CD4-positive, alpha-beta T cell treated with Interleukin-21 for 1 hour (primary cell): Measurements from ENCODE around the gene DDX31.

Source experiments
- DNase-seq: peaks from one replicate; pipeline ENCODE4 v3.0.0-alpha.2; 2020

Gene DDX31

DNA sequence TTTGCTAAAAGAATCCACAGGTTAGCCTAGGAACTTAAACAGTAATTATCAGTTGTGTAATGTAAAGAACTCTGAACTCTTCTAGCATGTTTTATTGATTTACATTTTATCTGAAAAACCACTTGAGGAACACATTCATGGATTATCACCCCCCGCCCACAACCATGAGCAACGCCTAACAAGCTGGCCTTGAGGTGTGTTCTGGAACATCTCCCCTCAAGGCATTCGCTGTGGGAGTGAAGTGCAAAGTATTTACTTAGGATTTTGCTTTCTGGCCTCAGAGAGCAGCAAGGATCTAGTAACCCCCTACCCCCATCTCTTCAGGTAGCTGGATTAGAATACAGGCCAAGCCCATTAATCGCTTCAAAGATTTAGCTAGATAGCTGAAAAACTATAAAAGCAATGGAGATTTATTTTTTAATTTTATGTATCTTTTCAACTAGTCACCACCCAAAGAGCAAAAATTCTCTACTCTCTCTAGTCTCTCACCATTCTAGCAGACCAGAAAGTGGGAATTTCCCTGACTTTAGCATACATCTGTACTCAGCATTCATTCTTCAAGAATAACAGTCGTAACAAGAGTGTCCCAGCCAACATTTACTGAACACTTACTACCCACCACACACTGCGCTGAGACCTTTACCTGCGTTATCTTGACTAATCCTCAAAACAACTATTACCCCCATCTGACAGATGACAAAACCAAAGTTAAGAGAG lies 37.2 kb downstream of the DDX31 start:
- DNase-seq: no peak

DNA sequence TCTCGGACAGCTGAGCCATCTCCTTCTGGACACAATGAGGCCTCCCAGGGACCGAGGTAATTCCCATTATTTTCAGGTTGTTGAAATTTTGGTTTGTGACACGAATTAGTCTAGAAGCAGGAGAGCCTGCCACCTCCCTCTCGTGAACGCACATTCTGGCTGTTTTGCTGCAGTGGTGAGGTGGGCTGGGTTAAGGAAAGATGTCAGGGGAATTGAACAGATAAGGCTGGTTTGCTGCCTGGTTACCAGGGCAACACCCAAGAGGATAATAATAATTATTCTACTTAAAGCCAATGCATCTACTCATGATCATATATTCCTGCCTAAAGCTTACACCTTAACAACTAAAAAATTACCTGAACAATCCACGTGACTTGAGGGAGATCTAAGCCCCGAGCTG lies 38.1 kb downstream of the DDX31 start:
- DNase-seq: no peak

DNA sequence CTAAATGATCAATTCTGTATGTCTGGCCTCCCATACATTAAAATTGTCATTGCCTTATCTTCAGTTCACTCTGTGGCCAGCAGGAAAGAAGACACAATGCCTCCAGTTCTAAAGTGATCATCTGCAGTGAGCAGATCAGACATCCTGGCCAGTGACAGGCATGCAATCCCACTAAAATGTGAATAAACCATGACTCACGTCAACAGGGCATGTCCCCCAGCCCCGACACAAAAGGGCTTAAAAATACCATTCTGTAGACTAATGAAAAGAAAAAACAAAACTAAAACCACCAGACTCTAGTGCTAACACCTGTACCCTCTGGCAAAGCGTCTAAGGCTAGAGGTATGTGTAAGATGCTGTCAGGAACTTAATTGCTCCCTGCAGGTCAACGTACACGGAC lies 38.5 kb downstream of the DDX31 start:
- DNase-seq: no peak

DNA sequence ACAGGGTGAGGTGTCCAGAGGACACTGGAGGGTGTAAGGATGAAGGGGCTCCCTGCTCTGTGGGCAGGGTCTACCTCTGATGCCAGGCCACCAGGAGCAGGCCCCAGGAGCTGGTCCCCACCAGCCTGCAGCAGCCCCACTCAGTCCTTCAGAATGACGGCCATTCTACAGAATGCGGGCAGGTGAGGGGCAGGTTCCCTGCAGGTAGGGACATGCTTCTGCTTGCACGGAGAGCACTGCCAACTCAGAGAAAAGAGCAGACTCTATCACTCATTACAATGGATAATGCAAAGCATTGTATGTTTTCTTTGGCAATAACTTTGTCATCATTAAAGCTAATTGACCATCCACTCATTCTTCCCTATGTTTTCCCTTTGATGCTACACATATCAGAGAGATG lies 39.0 kb downstream of the DDX31 start:
- no peak for DNase-seq

DNA sequence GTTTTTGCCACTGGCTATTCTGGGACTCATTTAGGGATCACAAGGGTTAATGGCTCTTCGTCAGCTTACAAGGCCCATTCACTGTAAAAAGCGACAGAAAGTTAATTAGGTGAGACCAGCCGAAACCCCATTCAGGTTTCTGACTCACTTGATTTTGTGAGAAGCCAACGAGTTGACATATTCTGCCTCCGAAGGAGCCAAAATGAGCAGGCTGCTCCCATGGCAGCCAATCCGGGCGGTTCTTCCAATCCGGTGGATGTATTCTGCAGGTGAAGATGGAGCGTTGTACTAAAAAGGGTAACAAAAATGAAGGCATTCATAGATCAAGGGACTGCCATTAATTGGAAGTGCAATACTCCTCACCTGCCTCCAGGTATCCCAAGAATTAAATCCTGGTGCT lies 39.7 kb downstream of the DDX31 start:
- no peak for DNase-seq

DNA sequence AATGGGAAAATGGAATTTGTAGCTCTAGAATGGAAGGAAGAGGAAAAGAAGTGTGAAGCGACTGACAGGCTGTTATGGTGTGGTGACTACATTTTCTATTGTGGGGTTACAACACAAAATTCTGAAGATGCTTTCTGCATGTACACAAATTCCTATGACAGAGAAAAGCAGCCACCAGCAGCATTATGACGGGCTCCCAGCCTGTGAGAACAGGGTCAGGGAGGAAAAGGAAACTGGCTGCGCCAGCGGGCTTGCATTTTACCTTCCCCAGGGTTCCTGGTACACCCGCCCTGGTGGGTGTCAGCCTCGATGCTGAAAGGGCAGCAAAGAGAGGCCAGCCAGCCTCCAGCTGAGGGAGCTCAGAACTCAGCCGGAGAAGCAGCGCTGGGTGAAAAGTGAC lies 41.0 kb downstream of the DDX31 start:
- no peak for DNase-seq

DNA sequence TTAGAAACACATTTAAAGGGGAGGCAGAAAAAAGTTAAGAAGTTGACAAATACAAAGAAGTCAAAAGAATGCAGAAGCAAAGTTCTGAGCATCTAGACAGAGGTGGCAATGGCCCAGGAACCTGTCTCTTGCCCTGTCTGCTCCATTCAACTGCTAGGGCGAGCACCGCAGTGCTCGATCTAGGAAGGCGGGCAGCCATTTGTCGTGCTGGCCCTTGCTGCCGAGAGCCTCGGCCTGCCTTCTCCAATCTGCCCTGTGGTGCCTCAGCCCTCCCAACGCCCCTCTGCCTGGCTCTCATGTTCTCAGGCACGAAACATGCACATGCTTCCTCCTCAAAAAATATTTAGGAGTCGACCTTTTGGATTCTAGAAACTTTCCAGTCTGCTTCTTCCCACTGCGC lies 42.2 kb downstream of the DDX31 start:
- DNase-seq: no peak

DNA sequence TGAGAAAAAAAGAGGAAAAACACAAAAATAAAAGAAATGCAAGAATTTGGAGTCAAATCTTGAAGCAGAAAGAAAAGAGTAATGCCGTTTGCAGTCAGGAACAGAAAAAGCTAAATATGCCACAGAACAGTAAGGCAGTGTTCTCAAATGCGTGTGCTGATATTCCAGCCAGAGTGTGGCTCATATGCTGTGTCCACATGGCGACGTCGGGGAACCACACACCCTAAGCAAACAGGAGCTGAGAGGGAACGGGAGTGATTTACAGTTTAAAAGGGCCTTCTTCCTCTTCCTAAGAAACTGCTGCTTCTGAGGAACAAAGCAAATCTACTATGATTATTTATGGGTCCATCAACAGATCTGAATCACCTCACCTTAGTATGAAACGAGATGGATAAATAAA lies 42.7 kb downstream of the DDX31 start:
- DNase-seq: no peak

DNA sequence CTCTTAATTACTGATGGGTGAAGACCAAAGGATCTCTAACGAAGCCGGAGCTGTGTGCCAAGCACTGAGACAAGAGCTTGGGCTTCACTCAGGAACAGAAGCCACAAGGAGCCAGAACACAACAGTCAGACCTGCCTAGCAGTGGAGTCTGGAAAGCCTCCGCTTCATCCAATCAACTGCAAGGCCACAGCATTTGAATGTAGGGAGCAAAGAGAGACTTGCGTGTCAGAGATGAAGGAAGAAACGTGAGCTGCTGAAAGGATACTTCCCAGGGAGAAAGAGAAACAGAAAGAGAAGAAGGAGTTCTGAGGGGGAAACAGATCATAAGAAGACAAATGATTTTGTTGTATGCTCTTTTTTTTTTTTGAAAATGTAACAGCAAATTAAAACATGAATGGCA lies 43.5 kb downstream of the DDX31 start:
- no peak for DNase-seq

DNA sequence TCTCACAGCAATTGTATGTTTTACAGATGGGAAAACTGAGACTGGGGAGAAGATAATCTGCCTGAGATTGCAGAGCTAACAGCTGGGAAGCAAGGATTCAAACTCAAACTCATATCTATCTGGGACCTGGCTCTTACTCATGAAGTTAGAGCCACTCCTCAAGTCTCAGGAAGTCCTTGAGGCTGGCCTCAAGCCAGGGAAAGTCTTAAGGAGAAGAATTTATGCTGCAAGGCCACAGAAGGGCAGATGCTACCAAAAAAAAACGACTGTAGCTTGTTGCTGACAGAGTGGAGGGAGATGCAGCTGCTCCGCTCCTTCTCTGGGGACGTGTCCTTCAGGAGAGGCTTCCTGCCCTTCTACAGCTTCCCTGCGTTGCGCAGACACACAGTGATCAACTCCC lies 47.6 kb downstream of the DDX31 start:
- DNase-seq: no peak

DNA sequence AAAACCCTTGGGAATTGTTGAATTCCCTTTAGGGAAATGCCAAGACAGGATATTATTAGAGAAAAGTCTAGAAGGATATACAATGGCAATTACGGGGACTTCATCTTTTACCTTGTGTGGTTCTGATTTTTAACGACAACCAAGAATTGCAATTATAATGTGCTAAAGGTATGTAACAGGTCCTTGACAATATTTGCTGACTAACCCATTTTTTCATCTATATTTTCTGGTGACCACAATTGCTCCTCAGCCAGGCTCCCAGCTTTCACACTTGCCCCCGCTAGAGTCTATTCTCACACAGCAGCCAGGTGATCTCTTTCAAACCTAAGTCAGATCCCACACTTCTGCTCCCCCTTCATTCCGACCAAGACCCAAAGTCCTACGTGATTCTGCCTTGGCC lies 53.1 kb downstream of the DDX31 start:
- DNase-seq: no peak

DNA sequence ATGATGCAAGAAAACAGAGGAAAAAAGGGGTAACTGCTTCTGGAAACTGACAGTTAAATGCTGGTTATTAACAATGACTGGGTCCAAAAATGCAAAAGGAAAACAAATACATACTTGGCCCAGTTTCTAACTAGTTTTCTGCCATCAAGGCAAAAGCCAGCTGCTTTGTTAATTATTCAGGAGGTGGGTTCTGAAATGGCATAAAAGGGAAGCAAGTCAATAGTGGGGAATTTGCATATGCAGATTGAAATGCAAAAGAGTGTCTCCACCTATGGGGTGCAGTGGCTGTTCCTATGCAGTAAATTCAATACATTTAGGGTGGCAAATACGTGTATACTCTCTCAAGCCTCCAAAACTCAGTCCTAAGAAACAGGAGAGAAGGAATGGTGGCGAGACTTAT lies 54.0 kb downstream of the DDX31 start:
- no peak for DNase-seq

DNA sequence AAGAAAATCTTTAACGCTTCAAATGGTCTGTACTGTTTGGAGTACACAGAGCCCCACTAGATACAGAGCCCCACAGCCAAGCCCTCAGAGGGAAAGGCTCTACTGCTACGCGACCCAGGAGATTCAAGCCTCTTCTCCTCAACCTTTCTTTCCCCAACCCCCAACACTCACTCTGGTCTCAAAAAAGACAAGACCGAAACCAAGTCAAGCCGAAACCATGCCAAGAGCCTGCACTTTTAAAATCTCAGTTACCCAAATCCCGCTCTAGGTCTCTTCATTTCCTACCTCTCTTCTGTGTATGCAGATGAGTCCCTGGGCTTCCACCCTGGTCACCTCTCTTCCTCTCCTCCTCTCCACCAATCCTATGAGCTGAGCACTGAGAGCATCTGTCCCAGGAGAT lies 55.5 kb downstream of the DDX31 start:
- DNase-seq: no peak

DNA sequence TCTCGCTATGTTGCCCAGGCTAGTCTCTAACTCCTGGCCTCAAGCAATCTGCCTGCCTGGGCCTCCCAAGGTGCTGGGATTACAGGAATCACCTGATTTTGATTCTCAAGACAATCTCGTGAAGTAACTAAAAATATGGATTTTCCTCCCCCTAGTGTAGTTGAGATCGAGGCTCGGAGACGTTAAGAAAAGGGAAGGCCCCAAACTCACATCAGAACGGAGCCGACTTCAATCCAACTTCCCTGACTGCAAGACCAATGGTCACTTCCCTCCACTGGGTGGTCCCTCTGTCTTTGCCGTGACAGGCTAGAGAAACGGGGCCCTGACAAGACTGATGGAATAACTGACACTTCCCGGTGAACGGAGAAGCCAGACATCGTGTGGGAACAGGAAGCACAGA lies 59.1 kb downstream of the DDX31 start:
- no peak for DNase-seq

DNA sequence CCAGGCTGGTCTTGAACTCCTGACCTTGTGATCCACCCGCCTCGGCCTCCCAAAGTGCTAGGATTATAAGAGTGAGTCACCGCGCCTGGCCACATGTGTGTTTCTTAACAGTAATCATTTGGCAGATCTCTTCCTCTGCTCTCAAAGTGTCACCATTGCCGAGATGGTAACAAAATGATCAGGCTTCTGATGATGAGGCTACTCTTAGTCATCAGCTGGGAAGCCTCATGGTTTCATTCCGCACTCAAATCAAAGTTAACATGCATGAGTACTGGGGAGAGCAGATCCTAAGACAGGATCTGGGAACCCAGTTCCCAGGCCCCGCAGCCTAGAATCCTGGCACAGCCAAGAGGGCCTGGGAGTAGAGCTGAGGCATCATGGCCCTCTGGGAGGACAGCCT lies 60.0 kb downstream of the DDX31 start:
- DNase-seq: no peak

DNA sequence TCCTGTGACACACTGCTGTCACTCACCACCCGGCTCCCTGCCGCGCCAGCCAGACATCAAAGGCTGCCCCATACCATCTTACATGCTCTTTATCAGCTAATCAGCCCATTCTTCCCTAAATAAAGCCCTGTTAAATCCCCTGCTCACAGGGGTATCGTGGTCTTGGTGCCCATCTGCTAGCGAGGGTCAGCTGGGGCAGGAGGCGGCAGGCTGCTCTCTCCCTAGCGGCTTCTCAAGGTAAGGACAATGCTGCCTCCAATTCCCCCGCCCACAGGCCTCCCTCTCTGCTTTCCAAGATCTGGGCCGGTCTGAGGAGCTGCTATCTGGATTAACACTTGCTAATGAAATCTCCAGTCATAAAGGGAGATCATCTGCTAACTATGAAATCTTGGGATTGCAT lies 60.6 kb downstream of the DDX31 start:
- DNase-seq: no peak

DNA sequence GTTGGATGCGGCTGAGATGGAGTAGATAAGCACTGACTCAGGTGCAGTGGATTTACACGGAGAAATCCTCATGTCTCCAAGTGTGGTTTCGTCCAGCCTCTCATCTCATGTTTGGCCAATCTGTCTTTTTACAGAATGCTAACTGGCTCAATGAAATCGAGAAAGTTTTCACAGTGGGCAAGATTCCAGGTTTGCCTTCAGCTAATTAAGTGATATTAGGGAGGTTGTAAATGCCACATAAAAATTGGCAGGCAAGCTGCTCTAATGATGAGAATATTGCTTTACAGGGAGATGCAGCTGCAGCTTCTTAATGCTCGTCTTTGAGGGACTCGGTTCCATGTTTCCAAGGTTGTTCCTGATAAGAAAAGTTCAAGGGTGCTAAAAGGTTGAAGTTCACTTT lies 63.7 kb downstream of the DDX31 start:
- no peak for DNase-seq

DNA sequence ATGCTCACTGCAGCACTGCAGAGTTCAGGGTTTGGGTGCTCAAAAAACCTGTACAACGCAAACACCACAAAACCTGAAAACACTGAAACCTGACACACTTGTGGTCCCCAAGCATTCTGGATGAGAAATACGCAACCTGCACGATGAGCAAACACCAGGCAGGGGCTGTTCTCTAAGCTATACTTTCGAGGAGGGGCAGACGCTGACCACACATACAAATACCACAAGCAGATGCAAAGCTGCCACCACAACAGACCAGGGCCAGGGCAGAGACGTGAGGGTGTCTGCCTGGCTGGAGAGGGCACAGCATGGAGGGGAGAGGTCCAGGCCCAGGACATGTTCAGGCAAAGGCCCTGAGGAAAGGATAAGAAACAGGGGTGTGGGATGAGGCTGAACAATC lies 64.4 kb downstream of the DDX31 start:
- no peak for DNase-seq

DNA sequence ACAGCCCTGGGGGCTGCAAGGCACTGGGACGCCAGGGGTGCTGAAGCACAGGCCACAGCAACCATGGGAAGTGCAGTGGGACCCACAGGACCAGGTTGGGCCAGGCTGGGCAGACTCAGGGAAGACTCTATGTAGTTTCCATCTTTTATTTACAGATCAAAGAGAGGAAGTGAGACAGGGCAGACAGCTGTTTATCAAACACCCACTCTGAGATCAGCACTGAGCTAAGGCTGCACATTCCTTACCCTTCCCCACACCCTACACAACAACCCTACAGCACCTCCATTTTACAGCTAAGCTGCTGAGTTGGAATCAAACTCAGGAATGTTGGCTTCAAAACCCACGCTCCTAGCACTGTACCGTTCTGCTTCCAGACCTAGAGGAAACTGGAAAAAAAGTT lies 67.6 kb downstream of the DDX31 start:
- no peak for DNase-seq

DNA sequence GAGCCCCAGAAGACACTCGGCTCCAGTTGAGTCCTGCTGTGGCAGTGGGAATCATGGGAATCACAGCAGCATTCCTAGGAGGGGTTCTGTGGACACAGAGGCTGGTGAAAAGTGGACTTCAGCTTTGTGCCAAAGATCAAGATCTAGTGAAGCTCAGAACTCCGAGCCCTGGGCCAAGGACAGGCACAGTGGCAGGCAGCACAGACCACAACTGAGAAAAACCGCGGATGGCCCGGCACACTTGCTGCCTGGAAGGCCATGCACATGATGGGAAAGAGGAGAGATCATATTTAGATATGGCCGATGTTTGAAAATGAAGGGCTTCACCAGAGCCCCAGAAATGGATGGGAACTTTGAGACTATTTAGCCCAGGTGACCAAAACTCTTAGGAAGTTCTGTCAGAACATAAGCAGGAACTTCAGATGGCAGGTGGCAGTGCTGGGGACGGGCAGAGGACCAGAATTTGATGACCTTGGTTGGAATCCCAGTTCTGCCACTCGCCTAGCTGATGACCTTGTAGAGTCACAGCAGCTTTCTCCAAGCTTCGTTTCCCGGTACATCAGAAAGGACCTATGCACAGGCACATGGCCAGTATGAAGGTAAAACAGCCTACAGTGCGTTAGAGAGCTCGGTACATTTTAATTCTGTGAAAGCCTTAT lies 69.3 kb downstream of the DDX31 start:
- no peak for DNase-seq

DNA sequence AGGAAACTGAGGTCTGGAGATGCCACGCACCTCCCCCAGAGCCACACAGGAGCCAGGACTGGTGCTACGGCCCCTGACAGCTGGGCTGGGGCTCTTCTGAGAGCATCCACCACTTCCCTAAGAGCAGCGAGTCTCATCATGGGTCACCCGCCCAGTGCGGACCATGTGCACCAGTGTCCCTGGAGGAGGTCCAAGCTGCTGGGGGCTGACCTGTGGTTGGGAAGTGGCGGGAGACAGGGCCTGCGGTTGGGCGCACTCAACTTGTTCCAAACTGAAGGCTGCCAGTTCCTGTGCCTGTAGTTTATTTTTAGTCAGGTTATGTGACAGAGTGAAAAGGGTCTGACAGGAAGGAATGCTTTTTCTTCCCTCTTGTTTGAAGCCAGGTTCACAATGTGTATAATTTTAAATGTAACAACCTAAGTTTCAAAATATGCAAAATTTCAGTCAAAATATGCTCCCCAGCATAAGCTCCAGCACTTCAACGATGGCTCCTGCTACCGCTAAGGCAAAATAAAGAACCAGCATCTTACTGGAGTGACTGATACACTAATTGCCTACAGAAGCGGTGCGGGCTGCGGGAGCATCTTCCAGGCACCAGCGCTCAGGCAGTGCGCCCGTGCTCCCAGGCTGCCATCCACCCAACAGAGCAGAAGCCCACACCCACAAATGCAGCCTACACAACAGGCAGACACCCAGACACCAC lies 72.6 kb downstream of the DDX31 start:
- DNase-seq: no peak

DNA sequence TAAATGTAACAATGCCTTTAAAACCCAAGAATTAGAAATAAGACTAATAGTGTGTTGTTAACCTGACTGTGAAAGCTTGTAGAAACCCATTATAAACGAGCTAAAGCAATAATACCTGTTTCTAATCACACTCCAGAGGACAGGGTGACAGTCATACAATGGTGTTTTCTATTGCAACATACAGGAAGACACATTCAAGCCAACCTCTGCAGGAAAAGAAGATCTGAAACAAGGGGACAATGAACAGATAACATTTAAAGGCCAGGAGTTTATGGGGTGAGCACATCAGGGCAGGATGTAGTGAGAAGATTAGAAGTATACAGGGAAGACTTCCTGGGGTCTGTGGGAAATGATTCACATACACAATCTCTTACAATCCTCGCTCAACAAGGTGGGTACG lies 73.6 kb downstream of the DDX31 start:
- no peak for DNase-seq

DNA sequence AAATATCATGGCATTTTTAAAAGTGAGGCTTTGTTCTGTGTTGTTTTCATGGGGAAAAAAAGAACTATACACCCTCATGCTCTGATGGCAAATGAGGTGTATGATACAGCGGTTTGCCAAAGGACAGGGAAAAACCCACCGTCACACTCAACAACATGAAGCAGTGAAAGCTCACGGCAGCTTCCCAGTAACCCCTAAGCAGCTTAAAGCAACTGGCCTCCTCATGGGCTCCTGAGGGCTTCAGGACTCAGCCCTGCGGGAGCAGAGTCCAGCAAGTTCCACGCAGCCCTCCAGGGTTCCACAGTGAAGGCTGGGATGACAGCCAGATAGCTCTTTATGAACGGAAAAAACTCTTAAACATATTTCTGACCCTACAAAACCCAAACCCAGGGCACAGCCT lies 74.5 kb downstream of the DDX31 start:
- DNase-seq: no peak

DNA sequence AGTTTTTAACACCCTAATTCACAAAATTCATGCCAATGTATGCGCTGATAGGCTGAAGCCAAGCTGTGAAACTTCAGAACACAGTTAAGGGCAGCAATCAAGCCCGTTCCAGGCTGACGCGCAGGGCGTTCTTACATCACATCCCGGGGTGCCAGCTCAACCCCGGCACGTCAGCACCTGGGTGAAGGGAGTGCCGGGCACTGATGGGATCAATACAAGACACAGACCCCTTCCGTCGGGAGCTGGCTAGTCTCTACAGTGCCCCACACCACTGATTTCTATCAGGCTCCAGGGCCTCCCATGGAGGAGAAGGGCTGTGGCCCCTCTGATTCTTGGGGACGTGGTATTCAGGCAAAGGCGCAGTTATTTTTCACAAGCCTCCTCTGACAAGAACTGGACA lies 75.4 kb downstream of the DDX31 start:
- no peak for DNase-seq

DNA sequence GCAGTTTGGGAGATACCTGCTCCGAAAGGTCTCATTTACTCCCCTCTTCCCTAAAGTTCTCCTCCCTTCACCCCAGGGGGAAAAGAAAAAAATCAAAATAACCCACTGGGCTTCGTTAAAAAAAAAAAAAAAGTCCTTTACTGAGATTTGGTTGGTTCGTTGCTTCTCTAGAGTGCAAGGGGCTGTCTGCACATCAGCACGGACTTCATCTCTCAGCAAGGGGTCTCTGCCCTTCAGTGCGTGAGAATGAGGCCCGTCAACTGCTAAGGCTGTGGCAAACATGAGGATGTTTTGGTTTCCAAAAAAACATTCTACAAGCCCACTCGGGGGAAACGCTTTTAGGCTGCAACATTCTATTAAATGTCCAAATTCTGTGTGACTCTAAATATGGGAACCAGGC lies 77.3 kb downstream of the DDX31 start:
- no peak for DNase-seq
